ENCODE measurements around the gene ZNF385D.

ZNF385D gene

DNA sequence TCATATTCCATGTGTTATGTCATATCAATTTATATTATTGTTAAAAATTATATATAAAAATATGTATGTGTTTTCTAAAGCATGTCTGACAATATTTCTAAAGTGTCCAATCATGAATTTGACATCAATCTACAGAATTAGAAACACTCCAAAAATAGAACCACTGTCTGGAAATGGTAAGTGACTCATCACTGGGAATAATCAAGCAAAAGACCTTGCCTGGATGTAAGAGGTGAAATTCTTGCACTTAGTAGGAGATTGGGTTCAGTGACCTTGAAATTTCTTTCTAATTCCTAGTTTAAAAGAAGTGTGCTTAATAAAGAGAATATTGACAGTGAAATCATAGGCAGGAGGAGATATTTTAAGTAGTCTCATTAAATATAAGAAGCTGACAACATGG is 188.8 kb downstream of the ZNF385D start:
- H3K36me3 Mint-ChIP-seq: no peaks in the 10 kb centered on the region
- no peak for DNase-seq

DNA sequence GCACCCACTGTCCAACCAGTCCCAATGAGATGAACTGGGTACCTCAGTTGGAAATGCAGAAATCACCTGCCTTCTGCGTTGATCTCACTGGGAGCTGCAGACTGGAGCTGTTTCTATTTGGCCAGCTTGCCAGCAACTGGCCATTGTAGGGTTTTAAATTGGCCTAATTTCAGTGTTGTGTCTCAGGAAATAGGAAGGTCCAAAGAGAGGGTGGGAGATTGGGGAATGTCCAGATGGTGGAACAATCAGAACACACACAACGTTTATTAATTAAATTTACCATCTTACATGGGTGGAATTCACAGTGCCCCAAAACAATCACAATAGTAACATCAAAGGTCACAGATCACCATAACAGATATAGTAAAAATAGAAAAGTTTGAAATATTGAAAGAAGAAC is 189.5 kb downstream of the ZNF385D start:
- ATAC-seq (replicated peaks) (no peak), DNase-seq (no peak)
- Mint-ChIP-seq H3K27ac (no peak overlapping the region), H3K36me3 (no peaks in the 10 kb centered on the region), H3K4me1 (no peaks in the 10 kb centered on the region), H3K4me3 (no peak overlapping the region), H3K9me3 (peaks cover 13 to 15% of the 10 kb centered on the region in 2 donors), H3K27me3 (no peaks in the 10 kb centered on the region)

More for the DNA sequence above, 188.8 kb downstream of the ZNF385D start:
- H3K4me3 Mint-ChIP-seq: no peak overlapping the region
- ATAC-seq (replicated peaks): no peak
- H3K4me1 Mint-ChIP-seq: no peaks in the 10 kb centered on the region
- H3K27ac Mint-ChIP-seq: no peak overlapping the region
- peaks cover 6 to 9% of the 10 kb centered on the region in 2 donors for H3K9me3 Mint-ChIP-seq
- H3K27me3 Mint-ChIP-seq: no peaks in the 10 kb centered on the region

DNA sequence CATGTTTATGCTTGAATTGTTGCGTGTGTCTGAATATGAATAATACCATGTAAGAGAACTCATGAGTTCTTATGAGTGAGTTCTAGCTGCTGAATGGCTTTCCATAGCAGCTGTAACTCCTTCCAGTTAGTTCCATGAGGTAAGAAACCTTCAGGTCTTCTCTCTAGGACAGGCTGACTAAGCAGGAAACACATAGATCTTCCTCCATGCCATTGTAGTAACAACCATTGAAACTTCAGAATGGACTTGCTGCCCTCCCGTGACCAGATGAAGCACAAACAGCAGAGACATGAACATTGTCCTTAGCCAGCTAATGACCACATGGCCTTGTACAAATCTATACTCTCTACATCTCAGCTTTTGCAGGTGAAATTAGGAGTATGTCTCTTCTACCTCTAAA is 200.0 kb downstream of the ZNF385D start:
- Mint-ChIP-seq H3K36me3 (no peaks in the 10 kb centered on the region), H3K9me3 (no peaks in the 10 kb centered on the region), H3K4me3 (no peak overlapping the region), H3K4me1 (no peaks in the 10 kb centered on the region), H3K27ac (no peak overlapping the region), H3K27me3 (no peaks in the 10 kb centered on the region)
- ATAC-seq (replicated peaks) (no peak), DNase-seq (no peak)

DNA sequence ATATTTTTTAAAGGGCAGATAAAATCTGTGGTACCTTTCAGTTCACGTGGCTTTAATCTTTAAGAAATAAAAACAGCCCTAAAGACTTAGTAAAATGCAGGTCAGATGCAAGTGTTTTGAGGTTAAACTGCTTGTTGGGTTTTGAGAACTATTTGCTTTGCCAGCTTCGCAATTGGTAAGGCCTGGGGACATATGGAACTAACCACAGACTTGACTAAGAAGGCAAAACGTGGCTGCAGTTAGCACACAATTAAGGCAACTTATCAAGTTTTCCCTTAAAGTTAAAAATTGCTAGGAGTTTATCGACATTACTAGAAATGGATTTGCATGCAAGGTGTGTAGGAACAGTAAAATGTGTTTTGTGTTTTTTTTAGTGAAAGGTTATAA is 206.9 kb downstream of the ZNF385D start:
- Mint-ChIP-seq H3K4me3 (no peak overlapping the region), H3K27ac (no peak overlapping the region), H3K4me1 (no peaks in the 10 kb centered on the region), H3K27me3 (no peaks in the 10 kb centered on the region), H3K36me3 (no peaks in the 10 kb centered on the region), H3K9me3 (peaks cover 0 to 1% of the 10 kb centered on the region in 2 donors)
- no peak for DNase-seq
- no peak for ATAC-seq (replicated peaks)

DNA sequence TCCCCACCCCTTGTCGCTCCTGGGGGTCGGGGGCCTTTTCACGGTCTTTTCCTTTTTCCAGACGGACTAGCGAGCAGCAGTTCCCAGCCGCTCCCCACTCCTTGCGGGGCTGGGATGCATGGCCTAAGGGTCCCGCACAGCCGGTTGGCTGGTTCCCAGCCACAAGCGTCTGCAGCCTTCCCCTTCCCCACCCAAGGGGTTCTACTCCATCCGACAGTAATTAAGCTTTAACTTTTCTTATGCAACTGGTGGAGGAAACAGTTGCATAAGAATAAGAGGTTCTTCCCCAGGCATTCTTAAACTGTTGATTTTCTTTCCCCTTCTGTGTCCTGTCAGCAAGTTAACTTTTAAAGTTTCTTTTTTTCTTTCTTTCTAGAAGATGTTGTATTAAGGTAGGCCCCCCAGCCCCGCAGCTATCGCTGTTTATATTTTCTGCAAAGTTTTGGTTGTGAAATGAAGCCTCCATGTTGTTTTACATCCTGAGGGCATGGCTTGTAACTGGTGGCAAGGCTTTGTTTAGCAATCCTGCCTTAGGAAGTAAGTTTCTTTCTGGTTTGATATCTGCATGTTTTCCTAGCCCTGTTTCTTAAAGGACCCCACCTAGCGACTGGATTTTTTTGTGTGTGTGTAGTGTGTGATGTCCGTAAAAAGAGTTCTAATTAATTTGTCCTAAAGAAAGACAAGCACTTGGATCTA is 207.5 kb downstream of the ZNF385D start:
- H3K4me3 Mint-ChIP-seq: no peak overlapping the region
- H3K9me3 Mint-ChIP-seq: peaks cover 0 to 1% of the 10 kb centered on the region in 2 donors
- no peak for ATAC-seq (replicated peaks)
- H3K27ac Mint-ChIP-seq: no peak overlapping the region
- H3K4me1 Mint-ChIP-seq: no peaks in the 10 kb centered on the region
- no peaks in the 10 kb centered on the region for H3K27me3 Mint-ChIP-seq
- no peaks in the 10 kb centered on the region for H3K36me3 Mint-ChIP-seq
- no peak for DNase-seq

DNA sequence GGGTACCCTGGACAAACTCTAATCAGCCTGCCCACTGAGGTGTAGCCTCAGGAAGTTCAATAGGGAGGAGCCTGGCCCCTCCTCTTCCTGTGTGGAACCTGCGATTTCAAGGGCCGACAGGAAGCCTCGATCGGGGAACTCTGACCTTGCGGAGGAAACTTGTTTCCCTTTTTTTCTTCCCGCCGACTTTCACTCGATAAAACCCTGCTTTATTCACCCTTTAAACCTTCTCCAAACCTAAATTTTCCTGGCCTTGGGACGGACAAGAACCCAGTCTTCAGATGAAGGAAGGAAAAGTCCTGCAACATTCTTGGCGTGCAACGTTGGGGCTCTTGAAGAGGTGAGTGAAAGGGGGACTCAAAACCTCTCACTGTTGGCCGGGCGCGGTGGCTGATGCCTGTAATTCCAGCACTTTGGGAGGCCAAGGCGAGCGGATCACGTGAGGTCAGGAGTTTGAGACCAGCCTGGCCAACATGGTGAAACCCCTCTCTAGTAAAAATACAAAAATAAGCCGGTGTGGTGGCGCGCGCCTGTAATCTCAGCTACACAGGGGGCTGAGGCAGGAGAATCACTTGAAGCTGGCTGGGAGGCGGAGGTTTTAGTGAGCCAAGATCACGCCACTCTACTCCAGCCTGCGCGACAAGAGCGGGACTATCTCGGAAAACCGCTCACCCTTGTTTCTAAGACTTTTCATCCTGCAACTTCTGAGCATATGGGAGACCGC is 208.2 kb downstream of the ZNF385D start:
- Mint-ChIP-seq H3K4me3 (no peak overlapping the region), H3K9me3 (peaks cover 0 to 3% of the 10 kb centered on the region in 2 donors), H3K27me3 (no peaks in the 10 kb centered on the region), H3K27ac (no peak overlapping the region), H3K36me3 (no peaks in the 10 kb centered on the region), H3K4me1 (no peaks in the 10 kb centered on the region)
- no peak for ATAC-seq (replicated peaks)
- DNase-seq: no peak

DNA sequence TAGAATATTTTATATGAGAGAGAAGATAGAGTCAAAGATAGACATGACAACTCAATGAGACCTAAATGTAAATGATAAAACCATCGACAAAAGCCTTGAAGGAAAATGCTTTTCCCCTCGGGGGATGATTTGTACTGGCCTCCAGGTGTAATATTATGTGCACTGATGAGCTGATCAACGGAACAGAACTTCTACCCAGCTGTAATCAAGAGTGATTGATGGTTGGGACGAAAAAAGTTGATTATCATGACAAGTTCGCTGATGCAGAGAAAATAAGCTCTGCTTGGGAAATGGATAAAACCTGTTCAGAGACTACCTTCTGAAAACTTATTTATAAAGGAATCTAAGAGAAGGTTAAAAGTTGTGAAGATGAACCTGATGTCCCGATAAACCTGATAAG is 210.7 kb downstream of the ZNF385D start:
- no peaks in the 10 kb centered on the region for H3K4me1 Mint-ChIP-seq
- H3K36me3 Mint-ChIP-seq: no peaks in the 10 kb centered on the region
- no peak for DNase-seq
- H3K27ac Mint-ChIP-seq: no peak overlapping the region
- no peak overlapping the region for H3K4me3 Mint-ChIP-seq
- peaks cover 0 to 6% of the 10 kb centered on the region in 2 donors for H3K9me3 Mint-ChIP-seq
- no peak for ATAC-seq (replicated peaks)
- no peaks in the 10 kb centered on the region for H3K27me3 Mint-ChIP-seq

DNA sequence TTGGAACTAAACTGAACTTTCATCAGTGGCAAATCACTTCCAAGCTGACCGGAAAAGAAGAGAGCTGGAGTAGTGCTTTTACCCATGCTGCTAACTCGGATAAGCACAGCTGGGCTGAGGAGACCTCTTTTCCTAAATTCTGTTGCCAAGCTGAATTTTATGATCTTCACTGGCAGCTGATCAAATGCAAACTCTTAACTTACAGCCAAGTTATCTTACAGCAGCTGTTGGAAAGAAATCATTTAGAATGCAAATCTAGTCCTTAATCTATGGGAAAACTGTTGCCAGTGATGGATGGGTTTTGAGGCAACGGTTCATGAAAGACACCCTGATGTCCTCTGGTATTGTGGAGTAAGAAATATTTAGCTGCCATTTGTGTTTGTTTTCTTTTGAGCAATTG is 216.5 kb downstream of the ZNF385D start:
- no peaks in the 10 kb centered on the region for H3K4me1 Mint-ChIP-seq
- no peaks in the 10 kb centered on the region for H3K27me3 Mint-ChIP-seq
- H3K9me3 Mint-ChIP-seq: peaks cover 4 to 6% of the 10 kb centered on the region in 2 donors
- no peak for DNase-seq
- H3K27ac Mint-ChIP-seq: no peak overlapping the region
- no peak for ATAC-seq (replicated peaks)
- no peaks in the 10 kb centered on the region for H3K36me3 Mint-ChIP-seq
- H3K4me3 Mint-ChIP-seq: no peak overlapping the region

DNA sequence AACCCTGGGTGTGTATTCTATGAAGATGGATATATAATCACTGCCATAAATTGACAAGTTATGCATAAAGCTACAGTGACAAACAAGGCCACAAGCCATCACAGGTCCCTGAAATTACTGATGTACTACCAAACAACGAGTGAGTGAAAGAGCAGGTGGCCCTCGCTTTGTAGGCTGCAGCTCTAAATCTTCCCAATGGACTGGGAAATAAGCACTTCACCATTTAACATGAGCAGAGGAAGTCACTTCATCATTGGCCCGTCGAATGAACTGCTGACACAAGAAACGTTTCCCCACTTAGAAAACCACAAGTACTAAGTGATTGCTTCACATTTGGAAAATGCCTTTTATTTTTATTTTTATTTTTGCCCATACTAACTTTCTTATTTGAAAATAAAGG is 218.0 kb downstream of the ZNF385D start:
- Mint-ChIP-seq H3K4me1 (no peaks in the 10 kb centered on the region), H3K36me3 (no peaks in the 10 kb centered on the region), H3K9me3 (peaks cover 4 to 5% of the 10 kb centered on the region in 2 donors), H3K27me3 (no peaks in the 10 kb centered on the region), H3K4me3 (no peak overlapping the region), H3K27ac (no peak overlapping the region)
- ATAC-seq (replicated peaks) (no peak), DNase-seq (no peak)

DNA sequence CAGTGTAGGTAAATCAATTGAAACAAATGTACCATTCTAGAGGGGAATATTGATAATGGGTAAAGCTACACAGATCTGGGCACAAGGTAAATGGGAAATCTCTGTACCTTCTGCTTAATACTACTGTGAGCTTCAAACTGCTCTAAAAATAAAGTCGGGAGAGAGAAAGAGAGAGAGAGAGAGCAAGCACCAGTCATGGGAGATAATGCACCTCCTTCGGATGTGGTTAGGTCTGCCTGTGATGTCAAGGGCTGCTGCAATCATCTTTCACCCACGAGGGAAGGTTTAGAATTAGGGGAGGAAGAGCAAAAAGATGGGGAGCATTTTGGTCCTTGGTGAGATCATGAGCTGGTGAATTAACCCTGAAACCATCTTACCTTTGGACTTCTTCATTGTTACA is 219.1 kb downstream of the ZNF385D start:
- no peak overlapping the region for H3K4me3 Mint-ChIP-seq
- DNase-seq: no peak
- H3K9me3 Mint-ChIP-seq: peaks cover 4% of the 10 kb centered on the region in 2 donors
- no peaks in the 10 kb centered on the region for H3K36me3 Mint-ChIP-seq
- H3K27ac Mint-ChIP-seq: no peak overlapping the region
- H3K4me1 Mint-ChIP-seq: no peaks in the 10 kb centered on the region
- H3K27me3 Mint-ChIP-seq: no peaks in the 10 kb centered on the region
- ATAC-seq (replicated peaks): no peak

DNA sequence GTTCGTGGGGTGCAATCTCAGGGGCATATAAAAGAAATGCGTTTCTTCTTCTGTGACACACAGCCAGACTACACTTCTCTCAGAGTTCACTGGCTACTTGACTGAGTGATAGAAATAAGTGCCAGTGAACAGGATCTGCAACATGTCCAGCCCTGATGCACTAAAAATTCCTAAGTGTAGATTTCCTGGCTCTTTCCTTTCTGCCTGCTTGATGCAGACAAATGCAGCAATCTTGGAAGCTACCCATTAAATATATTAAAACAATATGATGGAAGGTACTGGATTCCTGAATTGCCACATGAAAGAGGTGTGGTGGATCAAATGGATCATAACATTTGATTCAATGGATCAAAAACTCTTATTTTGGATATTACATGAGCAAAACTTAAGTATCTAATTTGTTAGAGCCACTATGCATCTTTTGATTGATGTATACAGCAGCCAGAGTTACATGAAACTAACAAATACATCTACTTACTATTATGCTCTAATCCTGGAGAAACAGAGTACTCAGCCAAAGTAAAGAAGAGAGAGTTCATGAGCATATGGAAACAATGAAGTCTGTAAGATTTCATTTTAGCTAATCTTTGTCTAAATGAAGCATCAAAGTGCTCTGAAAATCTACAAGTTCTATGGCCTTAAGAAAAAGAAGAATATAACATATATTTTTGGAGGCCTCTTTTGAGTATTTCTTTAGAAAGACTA is 222.6 kb downstream of the ZNF385D start:
- no peaks in the 10 kb centered on the region for H3K36me3 Mint-ChIP-seq
- no peak overlapping the region for H3K4me3 Mint-ChIP-seq
- no peak for ATAC-seq (replicated peaks)
- H3K27me3 Mint-ChIP-seq: no peaks in the 10 kb centered on the region
- H3K4me1 Mint-ChIP-seq: no peaks in the 10 kb centered on the region
- H3K27ac Mint-ChIP-seq: no peak overlapping the region
- no peak for DNase-seq
- peaks cover 2 to 4% of the 10 kb centered on the region in 2 donors for H3K9me3 Mint-ChIP-seq

DNA sequence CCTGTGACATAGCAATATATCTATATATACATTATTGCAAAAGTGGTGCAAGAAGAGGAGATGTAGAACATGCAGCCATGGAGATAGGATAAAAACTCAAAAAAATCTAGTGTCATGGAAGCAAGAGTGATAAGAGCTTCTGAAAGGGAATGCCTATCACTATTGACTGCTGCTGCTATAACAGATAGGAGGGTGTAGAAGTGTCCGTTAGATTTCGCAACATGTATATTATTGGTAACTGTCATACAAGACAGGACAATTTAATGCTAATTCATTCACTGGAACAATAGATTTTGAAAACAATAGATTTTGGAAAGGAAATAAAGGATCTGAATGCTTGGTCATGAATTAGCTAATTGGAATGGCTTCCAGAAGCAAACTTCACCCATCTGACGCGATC is 224.5 kb downstream of the ZNF385D start:
- Mint-ChIP-seq H3K4me1 (no peaks in the 10 kb centered on the region), H3K27ac (no peak overlapping the region), H3K27me3 (no peaks in the 10 kb centered on the region), H3K4me3 (no peak overlapping the region), H3K36me3 (no peaks in the 10 kb centered on the region), H3K9me3 (peaks cover 0 to 2% of the 10 kb centered on the region in 2 donors)
- ATAC-seq (replicated peaks): no peak
- no peak for DNase-seq

DNA sequence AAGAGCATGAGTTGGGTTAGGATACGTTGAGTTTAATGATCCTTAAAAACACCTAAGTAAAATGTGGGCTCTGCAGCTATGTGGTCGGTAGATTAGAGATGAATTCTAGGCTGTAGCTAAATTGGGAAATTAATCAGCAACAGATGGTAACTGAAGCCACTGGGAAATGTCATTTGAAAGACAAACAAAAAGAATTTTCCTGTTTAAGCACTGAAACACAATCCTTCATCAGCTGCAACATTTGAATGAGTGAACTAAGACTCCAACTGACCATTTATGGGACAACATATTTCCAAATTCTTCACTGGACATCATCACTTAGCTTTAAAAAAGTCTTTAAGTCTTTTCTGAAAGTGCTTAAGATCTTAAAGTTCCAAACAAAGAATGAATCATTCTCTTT is 226.9 kb downstream of the ZNF385D start:
- no peaks in the 10 kb centered on the region for H3K36me3 Mint-ChIP-seq
- no peaks in the 10 kb centered on the region for H3K27me3 Mint-ChIP-seq
- H3K4me3 Mint-ChIP-seq: no peak overlapping the region
- ATAC-seq (replicated peaks): no peak
- no peak overlapping the region for H3K27ac Mint-ChIP-seq
- H3K9me3 Mint-ChIP-seq: no peaks in the 10 kb centered on the region
- no peaks in the 10 kb centered on the region for H3K4me1 Mint-ChIP-seq
- no peak for DNase-seq

DNA sequence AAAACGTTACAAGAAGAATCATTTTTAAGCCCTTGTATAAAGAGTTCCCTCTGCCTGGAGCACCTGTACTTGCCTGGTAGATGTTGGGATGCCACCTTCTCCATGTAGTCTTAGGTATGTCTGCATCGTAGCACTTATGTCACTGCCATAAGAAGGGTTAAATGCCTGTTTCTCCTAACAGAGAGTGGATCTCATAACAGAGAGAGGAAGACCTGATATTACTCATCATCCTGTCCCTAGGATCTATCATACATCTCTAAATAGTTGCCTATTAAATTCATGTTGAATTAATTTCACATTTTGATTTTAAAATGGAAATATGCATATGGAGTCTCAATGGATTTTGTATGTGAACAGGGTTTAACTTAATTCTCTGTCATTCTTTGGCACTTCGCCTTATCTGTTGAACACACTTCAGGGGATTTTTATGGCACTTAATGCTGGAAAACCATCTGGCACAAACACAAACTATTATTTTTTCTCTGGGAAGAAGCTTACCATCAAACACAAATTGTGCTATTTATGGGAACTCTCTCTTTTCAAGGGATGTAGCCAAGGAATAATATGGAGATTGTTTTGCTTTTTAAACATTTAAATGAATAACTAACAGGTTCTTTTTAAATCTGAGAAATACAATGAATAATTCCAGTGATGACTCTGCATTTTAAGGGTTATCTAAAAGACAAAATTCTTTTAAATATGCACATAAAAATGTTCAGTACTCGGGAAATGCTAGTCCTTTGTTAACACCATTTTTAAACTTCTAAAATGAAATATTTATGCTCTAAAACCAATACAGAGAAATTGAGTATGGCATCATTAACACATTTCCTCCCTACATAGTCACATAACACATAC is 230.7 kb downstream of the ZNF385D start:
- Mint-ChIP-seq H3K4me3 (no peak overlapping the region), H3K4me1 (no peaks in the 10 kb centered on the region), H3K36me3 (no peaks in the 10 kb centered on the region), H3K27ac (no peak overlapping the region), H3K27me3 (no peaks in the 10 kb centered on the region), H3K9me3 (no peaks in the 10 kb centered on the region)
- DNase-seq: no peak
- no peak for ATAC-seq (replicated peaks)
